ENCODE measurements around the gene NTM. TPM values are rescaled to one million over a fixed set of nuclear protein-coding genes. Genes with fewer than 3 reads are reported as not detected.

NTM gene
- total RNA-seq, 1 experiment from 2014 or later = not detected

DNA sequence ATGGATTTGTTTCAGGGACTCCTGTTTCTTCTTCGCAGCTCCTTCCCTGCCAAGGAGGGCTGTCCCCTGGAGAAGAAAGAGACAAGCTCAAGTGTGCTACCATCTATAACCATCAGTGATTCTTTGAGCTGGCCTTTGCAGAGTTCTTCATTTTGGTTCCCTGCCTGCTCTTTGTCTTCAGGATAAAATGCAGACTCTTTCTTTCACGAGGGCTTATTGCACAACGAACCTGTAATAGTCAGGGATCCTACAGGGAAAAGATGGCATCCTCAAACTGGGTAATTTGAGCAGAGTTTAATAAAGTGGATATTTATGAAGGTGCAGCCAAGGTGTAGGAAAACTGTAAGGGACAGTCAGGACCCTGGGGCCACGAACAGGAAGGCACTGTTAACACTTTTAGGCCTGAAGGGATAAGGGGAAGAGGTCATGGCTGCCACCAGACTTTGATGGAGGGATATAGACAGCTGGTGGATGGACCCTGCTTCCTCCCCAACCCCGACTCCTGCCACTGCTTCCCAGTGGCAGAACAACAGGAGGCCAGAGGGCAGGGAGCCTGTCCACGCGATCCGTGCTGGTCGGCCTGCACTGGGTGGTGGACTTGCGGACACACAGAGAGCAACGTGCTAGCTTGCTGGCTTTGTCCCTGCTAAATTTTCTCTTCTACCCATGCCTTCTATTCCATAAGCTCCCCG, 767.0 kb downstream of the NTM start:
- no peak overlapping the region for H3K4me3 ChIP-seq (replicated peaks in 1 of 2; ENCODE audit: low read depth in 1 of 2, low read length in 2 of 2)
- DNase-seq (ENCODE audit: low read depth, low spot score) = no peak
- no peak for ATAC-seq
- no peak overlapping the region for H2AFZ ChIP-seq (ENCODE audit: low read depth, low read length, poor library complexity, severe bottlenecking)
- no peak overlapping the region for H3K4me2 ChIP-seq (ENCODE audit: low read length)
- ChIA-PET POLR2A (no interaction called here), RAD21 (ENCODE audit: low non-redundant PET in 1 of 2, low total read pairs in 2 of 2, uncharacterized antibody in 2 of 2, unreplicated experiment in 2 of 2) (no interaction called here), CTCF (no interaction called here)
- H3K27me3 ChIP-seq (ENCODE audit: insufficient read depth, low read length) = no peaks in the 10 kb centered on the region
- no peak overlapping the region for H3K27ac ChIP-seq (ENCODE audit: low read depth, low read length)
- no peaks in the 10 kb centered on the region for H4K20me1 ChIP-seq (ENCODE audit: insufficient read depth)
- no peak for TF ChIP-seq CEBPB (IDR thresholded peaks at IDR 0.05; ENCODE audit: low read depth)
- no peak for TF ChIP-seq ZFX (IDR thresholded peaks at IDR 0.05)
- TF ChIP-seq SIN3A (IDR thresholded peaks at IDR 0.05; ENCODE audit: low read depth) = no peak
- no peak for TF ChIP-seq SP1 (IDR thresholded peaks at IDR 0.05; ENCODE audit: low read depth)
- TF ChIP-seq, protein P1, sequence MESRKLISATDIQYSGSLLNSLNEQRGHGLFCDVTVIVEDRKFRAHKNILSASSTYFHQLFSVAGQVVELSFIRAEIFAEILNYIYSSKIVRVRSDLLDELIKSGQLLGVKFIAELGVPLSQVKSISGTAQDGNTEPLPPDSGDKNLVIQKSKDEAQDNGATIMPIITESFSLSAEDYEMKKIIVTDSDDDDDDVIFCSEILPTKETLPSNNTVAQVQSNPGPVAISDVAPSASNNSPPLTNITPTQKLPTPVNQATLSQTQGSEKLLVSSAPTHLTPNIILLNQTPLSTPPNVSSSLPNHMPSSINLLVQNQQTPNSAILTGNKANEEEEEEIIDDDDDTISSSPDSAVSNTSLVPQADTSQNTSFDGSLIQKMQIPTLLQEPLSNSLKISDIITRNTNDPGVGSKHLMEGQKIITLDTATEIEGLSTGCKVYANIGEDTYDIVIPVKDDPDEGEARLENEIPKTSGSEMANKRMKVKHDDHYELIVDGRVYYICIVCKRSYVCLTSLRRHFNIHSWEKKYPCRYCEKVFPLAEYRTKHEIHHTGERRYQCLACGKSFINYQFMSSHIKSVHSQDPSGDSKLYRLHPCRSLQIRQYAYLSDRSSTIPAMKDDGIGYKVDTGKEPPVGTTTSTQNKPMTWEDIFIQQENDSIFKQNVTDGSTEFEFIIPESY (IDR thresholded peaks at IDR 0.05; ENCODE audit: extremely low read depth, insufficient replicate concordance, low read length) = no peak
- TF ChIP-seq JUND (IDR thresholded peaks at IDR 0.05) = no peak
- TF ChIP-seq, protein P2, sequence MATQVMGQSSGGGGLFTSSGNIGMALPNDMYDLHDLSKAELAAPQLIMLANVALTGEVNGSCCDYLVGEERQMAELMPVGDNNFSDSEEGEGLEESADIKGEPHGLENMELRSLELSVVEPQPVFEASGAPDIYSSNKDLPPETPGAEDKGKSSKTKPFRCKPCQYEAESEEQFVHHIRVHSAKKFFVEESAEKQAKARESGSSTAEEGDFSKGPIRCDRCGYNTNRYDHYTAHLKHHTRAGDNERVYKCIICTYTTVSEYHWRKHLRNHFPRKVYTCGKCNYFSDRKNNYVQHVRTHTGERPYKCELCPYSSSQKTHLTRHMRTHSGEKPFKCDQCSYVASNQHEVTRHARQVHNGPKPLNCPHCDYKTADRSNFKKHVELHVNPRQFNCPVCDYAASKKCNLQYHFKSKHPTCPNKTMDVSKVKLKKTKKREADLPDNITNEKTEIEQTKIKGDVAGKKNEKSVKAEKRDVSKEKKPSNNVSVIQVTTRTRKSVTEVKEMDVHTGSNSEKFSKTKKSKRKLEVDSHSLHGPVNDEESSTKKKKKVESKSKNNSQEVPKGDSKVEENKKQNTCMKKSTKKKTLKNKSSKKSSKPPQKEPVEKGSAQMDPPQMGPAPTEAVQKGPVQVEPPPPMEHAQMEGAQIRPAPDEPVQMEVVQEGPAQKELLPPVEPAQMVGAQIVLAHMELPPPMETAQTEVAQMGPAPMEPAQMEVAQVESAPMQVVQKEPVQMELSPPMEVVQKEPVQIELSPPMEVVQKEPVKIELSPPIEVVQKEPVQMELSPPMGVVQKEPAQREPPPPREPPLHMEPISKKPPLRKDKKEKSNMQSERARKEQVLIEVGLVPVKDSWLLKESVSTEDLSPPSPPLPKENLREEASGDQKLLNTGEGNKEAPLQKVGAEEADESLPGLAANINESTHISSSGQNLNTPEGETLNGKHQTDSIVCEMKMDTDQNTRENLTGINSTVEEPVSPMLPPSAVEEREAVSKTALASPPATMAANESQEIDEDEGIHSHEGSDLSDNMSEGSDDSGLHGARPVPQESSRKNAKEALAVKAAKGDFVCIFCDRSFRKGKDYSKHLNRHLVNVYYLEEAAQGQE (IDR thresholded peaks at IDR 0.05; ENCODE audit: low read depth) = no peak
- TF ChIP-seq YY1 (IDR thresholded peaks at IDR 0.05; ENCODE audit: extremely low read depth, insufficient replicate concordance, low read depth, low read length) = no peak
- no peak overlapping the region for H3K9ac ChIP-seq (ENCODE audit: low read length)
- intact Hi-C loops (cut with micrococcal nuclease) = no loop called here
- no peaks in the 10 kb centered on the region for H3K79me2 ChIP-seq (ENCODE audit: insufficient read depth, low read length)
- BruUV-seq (replicated peaks) = no TSS peak
- no peaks in the 10 kb centered on the region for H3K36me3 ChIP-seq (ENCODE audit: control insufficient read depth in 1 of 2, insufficient read depth in 2 of 2, low read length in 2 of 2)
- peaks cover 0 to 34% of the 10 kb centered on the region in 2 experiments; a peak in 2 of 4 replicates for H3K9me3 ChIP-seq (ENCODE audit: control insufficient read depth in 1 of 2, insufficient read depth in 1 of 2, low read depth in 1 of 2, low read length in 2 of 2)
- H3K9me2 ChIP-seq (ENCODE audit: insufficient read depth) = no peaks in the 10 kb centered on the region
- no peaks in the 10 kb centered on the region for H3K4me1 ChIP-seq (ENCODE audit: control insufficient read depth in 1 of 2, insufficient read depth in 2 of 2, low read length in 2 of 2)

All from HCT116 (cell line).